Memory B cell (primary cell): Measurements from ENCODE around the gene TMEM256.

Experiments
- ATAC-seq: fragments of 150-1000 bp; cut with Tn5 transposase; 2 replicates; pipeline ENCODE4 v1.10.0; 2021; ENCODE audit warnings: low read depth, mild to moderate bottlenecking, moderate library complexity
- DNase-seq, 2 donors: peaks; one replicate each; pipeline ENCODE4 v3.0.0; 2022; ENCODE audit warnings: low spot score in 2 of 2
- H3K27ac Mint-ChIP-seq: one replicate; pipeline ENCODE4 v1.8.0; 2022; ENCODE audit warnings: mild to moderate bottlenecking, moderate library complexity, mixed read lengths
- H3K27me3 Mint-ChIP-seq: one replicate; pipeline ENCODE4 v1.8.0; 2022; ENCODE audit warnings: mixed read lengths
- H3K36me3 Mint-ChIP-seq: one replicate; pipeline ENCODE4 v1.8.0; 2022; ENCODE audit warnings: mild to moderate bottlenecking, mixed read lengths
- H3K4me1 Mint-ChIP-seq: one replicate; pipeline ENCODE4 v1.8.0; 2022; ENCODE audit warnings: mixed read lengths
- H3K4me3 Mint-ChIP-seq: one replicate; pipeline ENCODE4 v1.8.0; 2022; ENCODE audit warnings: mild to moderate bottlenecking, moderate library complexity, mixed read lengths
- H3K9me3 Mint-ChIP-seq: one replicate; pipeline ENCODE4 v1.8.0; 2022; ENCODE audit warnings: mixed read lengths

The TMEM256 gene

GRCh38 chr17:7437950-7438614 is 34.2 kb upstream of the TMEM256 start:
- ATAC-seq, result no peak

GRCh38 chr17:7437369-7437863 is 33.5 kb upstream of the TMEM256 start:
- Mint-ChIP-seq H3K27me3 (peaks cover 17% of the 10 kb centered on the region), H3K4me3 (peak overlapping the region; percentile 73), H3K36me3 (peaks cover 5% of the 10 kb centered on the region), H3K4me1 (peaks cover 24% of the 10 kb centered on the region), H3K27ac (no peak overlapping the region), H3K9me3 (no peaks in the 10 kb centered on the region)
- DNase-seq (no peak), ATAC-seq (no peak)

More at GRCh38 chr17:7437950-7438614, 34.2 kb upstream of the TMEM256 start:
- Mint-ChIP-seq H3K4me1 (peaks cover 24% of the 10 kb centered on the region), H3K27me3 (peaks cover 20% of the 10 kb centered on the region), H3K9me3 (no peaks in the 10 kb centered on the region), H3K4me3 (peak overlapping the region; percentile 73), H3K36me3 (peaks cover 5% of the 10 kb centered on the region), H3K27ac (no peak overlapping the region)
- peak; percentile 42 to 63 for DNase-seq

GRCh38 chr17:7436556-7437368 is 32.9 kb upstream of the TMEM256 start:
- Mint-ChIP-seq H3K4me3 (peak overlapping the region; percentile 85), H3K27me3 (peaks cover 14% of the 10 kb centered on the region), H3K27ac (peak overlapping the region; percentile 84), H3K36me3 (peaks cover 5% of the 10 kb centered on the region), H3K9me3 (no peaks in the 10 kb centered on the region), H3K4me1 (peaks cover 24% of the 10 kb centered on the region)
- DNase-seq, result peak; percentile 77 to 79
- peak; percentile 54 for ATAC-seq

GRCh38 chr17:7435676-7436555 is 32.0 kb upstream of the TMEM256 start:
- ATAC-seq (peak; percentile 25), DNase-seq (peak; percentile 59 to 75)
- Mint-ChIP-seq H3K27me3 (peaks cover 14% of the 10 kb centered on the region), H3K27ac (peak overlapping the region; percentile 84), H3K36me3 (peaks cover 5% of the 10 kb centered on the region), H3K9me3 (no peaks in the 10 kb centered on the region), H3K4me3 (peak overlapping the region; percentile 85), H3K4me1 (peaks cover 24% of the 10 kb centered on the region)

GRCh38 chr17:7432296-7432695 is 28.4 kb upstream of the TMEM256 start:
- Mint-ChIP-seq H3K27ac (no peak overlapping the region), H3K4me3 (no peak overlapping the region)

GRCh38 chr17:7431231-7431630 is 27.3 kb upstream of the TMEM256 start:
- Mint-ChIP-seq H3K4me3 (no peak overlapping the region), H3K36me3 (no peaks in the 10 kb centered on the region), H3K4me1 (peaks cover 2% of the 10 kb centered on the region), H3K27ac (no peak overlapping the region), H3K9me3 (no peaks in the 10 kb centered on the region), H3K27me3 (no peaks in the 10 kb centered on the region)
- ATAC-seq (no peak), DNase-seq (no peak)

More at GRCh38 chr17:7432296-7432695, 28.4 kb upstream of the TMEM256 start:
- no peaks in the 10 kb centered on the region for H3K9me3 Mint-ChIP-seq
- H3K36me3 Mint-ChIP-seq, result peaks cover 2% of the 10 kb centered on the region
- no peaks in the 10 kb centered on the region for H3K27me3 Mint-ChIP-seq
- no peak for DNase-seq
- H3K4me1 Mint-ChIP-seq, result peaks cover 4% of the 10 kb centered on the region
- no peak for ATAC-seq

GRCh38 chr17:7429722-7430121 is 25.8 kb upstream of the TMEM256 start:
- no peaks in the 10 kb centered on the region for H3K4me1 Mint-ChIP-seq
- no peak for ATAC-seq
- H3K27me3 Mint-ChIP-seq, result no peaks in the 10 kb centered on the region
- DNase-seq, result no peak
- H3K36me3 Mint-ChIP-seq, result no peaks in the 10 kb centered on the region
- no peak overlapping the region for H3K4me3 Mint-ChIP-seq
- no peak overlapping the region for H3K27ac Mint-ChIP-seq
- H3K9me3 Mint-ChIP-seq, result no peaks in the 10 kb centered on the region

- no peaks in the 10 kb centered on the region for H3K9me3 Mint-ChIP-seq
- no peaks in the 10 kb centered on the region for H3K36me3 Mint-ChIP-seq
- DNase-seq (no peak), ATAC-seq (no peak)
- no peak within 1 kb of the TSS for H3K4me3 Mint-ChIP-seq
- H3K4me1 Mint-ChIP-seq, result no peaks in the 10 kb centered on the region
- no peaks in the 10 kb centered on the region for H3K27me3 Mint-ChIP-seq
- H3K27ac Mint-ChIP-seq, result no peak within 1 kb of the TSS
These were observed 24.7 kb upstream of the TMEM256 start, which contains the start of gene SPEM3 for GRCh38 chr17:7428557-7428956. SPEM3 (plus strand) TSS chr17:7428857; CDS start chr17:7428903, 46 bp downstream.

- no peaks in the 10 kb centered on the region for H3K4me1 Mint-ChIP-seq
- DNase-seq, result no peak
- no peaks in the 10 kb centered on the region for H3K9me3 Mint-ChIP-seq
- no peak overlapping the region for H3K27ac Mint-ChIP-seq
- no peaks in the 10 kb centered on the region for H3K27me3 Mint-ChIP-seq
- ATAC-seq, result no peak
- no peaks in the 10 kb centered on the region for H3K36me3 Mint-ChIP-seq
- H3K4me3 Mint-ChIP-seq, result no peak overlapping the region
These were observed 23.7 kb upstream of the TMEM256 start for GRCh38 chr17:7427549-7427948.

- H3K4me3 Mint-ChIP-seq, result no peak overlapping the region
- DNase-seq, result no peak
These were observed 23.1 kb upstream of the TMEM256 start for GRCh38 chr17:7426896-7427489.

GRCh38 chr17:7426203-7426863 is 22.4 kb upstream of the TMEM256 start:
- no peaks in the 10 kb centered on the region for H3K9me3 Mint-ChIP-seq
- H3K4me1 Mint-ChIP-seq, result no peaks in the 10 kb centered on the region
- no peaks in the 10 kb centered on the region for H3K27me3 Mint-ChIP-seq
- no peak for ATAC-seq
- H3K27ac Mint-ChIP-seq, result no peak overlapping the region
- H3K4me3 Mint-ChIP-seq, result no peak overlapping the region
- DNase-seq, result no peak
- no peaks in the 10 kb centered on the region for H3K36me3 Mint-ChIP-seq

More at GRCh38 chr17:7426896-7427489, 23.1 kb upstream of the TMEM256 start:
- no peaks in the 10 kb centered on the region for H3K4me1 Mint-ChIP-seq
- H3K27me3 Mint-ChIP-seq, result no peaks in the 10 kb centered on the region
- no peak for ATAC-seq
- H3K9me3 Mint-ChIP-seq, result no peaks in the 10 kb centered on the region
- H3K27ac Mint-ChIP-seq, result no peak overlapping the region
- H3K36me3 Mint-ChIP-seq, result no peaks in the 10 kb centered on the region

- no peak overlapping the region for H3K27ac Mint-ChIP-seq
- H3K27me3 Mint-ChIP-seq, result no peaks in the 10 kb centered on the region
- DNase-seq (no peak), ATAC-seq (no peak)
- H3K4me3 Mint-ChIP-seq, result no peak overlapping the region
- H3K36me3 Mint-ChIP-seq, result no peaks in the 10 kb centered on the region
- H3K4me1 Mint-ChIP-seq, result no peaks in the 10 kb centered on the region
- no peaks in the 10 kb centered on the region for H3K9me3 Mint-ChIP-seq
These were observed 21.9 kb upstream of the TMEM256 start for GRCh38 chr17:7425756-7426155.

- no peak within 1 kb of the TSS for H3K27ac Mint-ChIP-seq
- H3K4me3 Mint-ChIP-seq, result no peak within 1 kb of the TSS
- ATAC-seq (no peak), DNase-seq (no peak)
- H3K4me1 Mint-ChIP-seq, result no peaks in the 10 kb centered on the region
- no peaks in the 10 kb centered on the region for H3K36me3 Mint-ChIP-seq
- no peaks in the 10 kb centered on the region for H3K9me3 Mint-ChIP-seq
- H3K27me3 Mint-ChIP-seq, result no peaks in the 10 kb centered on the region
These were observed 21.4 kb upstream of the TMEM256 start, which contains the start of gene SPEM2 for GRCh38 chr17:7425316-7425715. SPEM2 (plus strand) TSS chr17:7425616; CDS start chr17:7425689, 73 bp downstream.
